ENCODE measurements around the gene TENM4. TPM values are rescaled to one million over a fixed set of nuclear protein-coding genes. Genes with fewer than 3 reads are reported as not detected.
A peak's percentile ranks its signal among the peaks of the same experiment; 100 is the strongest.

Gene TENM4
- total RNA-seq, 4 donors from 2014 or later: 16.8 to 158 (median 120) TPM

DNA sequence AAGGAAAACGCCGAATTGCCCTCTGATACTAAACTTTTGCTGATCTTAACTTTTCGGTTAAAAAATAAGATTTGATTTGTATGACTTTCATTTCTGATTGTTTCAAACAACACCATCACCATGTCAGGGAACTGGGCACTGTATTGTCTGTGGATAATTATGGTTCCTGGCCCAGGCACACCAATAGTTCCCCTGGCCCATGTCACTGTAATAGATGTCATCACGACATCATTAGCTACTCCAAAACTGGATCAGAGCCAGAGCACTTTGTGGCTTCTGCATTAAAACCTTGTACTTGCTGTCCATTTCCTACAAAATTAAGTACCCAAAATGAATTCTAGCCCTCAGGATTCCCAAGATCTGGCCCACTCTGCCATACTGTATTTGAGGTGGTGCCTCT is 746.7 kb downstream of the TENM4 start:
- WGBS, 2 donors: 90% methylated on average over 4 of the region's 4 CpGs
- intact Hi-C loops (cut with DNase I): no loop called here

DNA sequence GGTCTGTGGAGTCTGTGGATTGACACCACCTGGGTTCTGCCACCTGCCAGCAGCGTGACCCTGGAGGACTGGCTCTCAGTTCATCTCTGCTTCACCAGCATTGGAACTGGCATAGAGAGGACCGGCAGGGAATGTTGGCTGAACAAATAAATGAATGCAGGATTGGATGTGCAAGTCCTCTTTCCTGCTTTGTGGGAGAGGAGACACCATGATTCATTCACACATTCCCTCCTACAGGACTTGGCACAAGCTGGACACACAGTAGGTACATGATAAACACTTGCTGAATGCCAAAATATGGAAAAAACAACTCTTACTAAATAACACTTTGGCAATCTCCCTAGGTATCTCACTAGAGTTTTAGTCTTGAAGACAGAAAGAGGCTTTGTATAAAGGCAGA is 749.6 kb downstream of the TENM4 start:
- Histone ChIP-seq H3K4me1 (peaks cover 0 to 6% of the 10 kb centered on the region in 2 donors), H3K9me3 (no peaks in the 10 kb centered on the region), H3K27ac (no peak overlapping the region), H3K4me3 (replicated peaks in 1 of 3) (no peak overlapping the region), H3K27me3 (no peaks in the 10 kb centered on the region), H3K36me3 (no peaks in the 10 kb centered on the region)
- TF ChIP-seq, protein P1, sequence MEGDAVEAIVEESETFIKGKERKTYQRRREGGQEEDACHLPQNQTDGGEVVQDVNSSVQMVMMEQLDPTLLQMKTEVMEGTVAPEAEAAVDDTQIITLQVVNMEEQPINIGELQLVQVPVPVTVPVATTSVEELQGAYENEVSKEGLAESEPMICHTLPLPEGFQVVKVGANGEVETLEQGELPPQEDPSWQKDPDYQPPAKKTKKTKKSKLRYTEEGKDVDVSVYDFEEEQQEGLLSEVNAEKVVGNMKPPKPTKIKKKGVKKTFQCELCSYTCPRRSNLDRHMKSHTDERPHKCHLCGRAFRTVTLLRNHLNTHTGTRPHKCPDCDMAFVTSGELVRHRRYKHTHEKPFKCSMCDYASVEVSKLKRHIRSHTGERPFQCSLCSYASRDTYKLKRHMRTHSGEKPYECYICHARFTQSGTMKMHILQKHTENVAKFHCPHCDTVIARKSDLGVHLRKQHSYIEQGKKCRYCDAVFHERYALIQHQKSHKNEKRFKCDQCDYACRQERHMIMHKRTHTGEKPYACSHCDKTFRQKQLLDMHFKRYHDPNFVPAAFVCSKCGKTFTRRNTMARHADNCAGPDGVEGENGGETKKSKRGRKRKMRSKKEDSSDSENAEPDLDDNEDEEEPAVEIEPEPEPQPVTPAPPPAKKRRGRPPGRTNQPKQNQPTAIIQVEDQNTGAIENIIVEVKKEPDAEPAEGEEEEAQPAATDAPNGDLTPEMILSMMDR (IDR thresholded peaks at IDR 0.05): no peak
- TF ChIP-seq POLR2A (IDR thresholded peaks at IDR 0.05): no peak
- DNase-seq: no peak
- intact Hi-C loops (cut with DNase I): no loop called here
- 74 to 77% methylated on average over 2 of the region's 2 CpGs for WGBS, 2 donors

More for the DNA sequence above, 746.7 kb downstream of the TENM4 start:
- H3K4me3 ChIP-seq (replicated peaks in 1 of 3): no peak overlapping the region
- H3K36me3 ChIP-seq: no peaks in the 10 kb centered on the region
- no peaks in the 10 kb centered on the region for H3K4me1 ChIP-seq
- TF ChIP-seq POLR2A (IDR thresholded peaks at IDR 0.05): no peak
- TF ChIP-seq, protein P1 (IDR thresholded peaks at IDR 0.05): no peak
- H3K9me3 ChIP-seq: no peaks in the 10 kb centered on the region
- DNase-seq: no peak
- no peaks in the 10 kb centered on the region for H3K27me3 ChIP-seq
- H3K27ac ChIP-seq: no peak overlapping the region

DNA sequence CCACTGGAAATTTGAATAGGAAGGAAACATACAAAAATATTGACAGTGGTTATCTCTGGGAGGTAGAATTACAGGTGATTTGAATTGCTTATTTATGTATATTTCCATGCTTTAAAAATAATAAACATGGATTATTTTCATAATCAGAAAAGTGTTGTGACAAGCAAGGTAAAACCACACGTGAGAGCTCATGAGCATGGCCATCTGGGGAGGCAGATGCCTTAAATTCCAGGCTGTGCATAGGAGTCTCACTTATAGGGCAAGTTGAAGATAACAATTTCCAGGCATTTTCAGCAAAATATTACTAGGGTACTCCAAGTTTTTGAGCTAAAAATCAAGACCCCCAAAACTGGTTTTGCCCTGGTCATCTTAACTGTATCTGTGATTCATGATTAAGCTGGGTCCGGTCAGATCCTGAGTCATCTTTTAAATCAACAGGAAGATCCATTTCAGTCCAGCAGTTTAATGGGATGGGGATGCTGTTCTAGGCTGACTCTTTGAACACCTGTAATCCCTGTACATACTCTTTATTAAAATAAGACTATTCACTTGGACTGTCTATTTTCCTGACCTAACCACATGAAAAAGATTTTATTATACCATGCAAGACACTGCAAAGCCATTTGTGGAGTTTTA is 750.4 kb downstream of the TENM4 start:
- Histone ChIP-seq H3K27ac (no peak overlapping the region), H3K4me1 (peaks cover 0 to 6% of the 10 kb centered on the region in 2 donors), H3K9me3 (no peaks in the 10 kb centered on the region), H3K4me3 (replicated peaks in 1 of 3) (no peak overlapping the region), H3K27me3 (no peaks in the 10 kb centered on the region), H3K36me3 (no peaks in the 10 kb centered on the region)
- 78 to 88% methylated on average over 2 of the region's 2 CpGs for WGBS, 2 donors
- intact Hi-C loops (cut with DNase I): no loop called here
- TF ChIP-seq, protein P1 (IDR thresholded peaks at IDR 0.05): no peak
- TF ChIP-seq POLR2A (IDR thresholded peaks at IDR 0.05): no peak
- no peak for DNase-seq

DNA sequence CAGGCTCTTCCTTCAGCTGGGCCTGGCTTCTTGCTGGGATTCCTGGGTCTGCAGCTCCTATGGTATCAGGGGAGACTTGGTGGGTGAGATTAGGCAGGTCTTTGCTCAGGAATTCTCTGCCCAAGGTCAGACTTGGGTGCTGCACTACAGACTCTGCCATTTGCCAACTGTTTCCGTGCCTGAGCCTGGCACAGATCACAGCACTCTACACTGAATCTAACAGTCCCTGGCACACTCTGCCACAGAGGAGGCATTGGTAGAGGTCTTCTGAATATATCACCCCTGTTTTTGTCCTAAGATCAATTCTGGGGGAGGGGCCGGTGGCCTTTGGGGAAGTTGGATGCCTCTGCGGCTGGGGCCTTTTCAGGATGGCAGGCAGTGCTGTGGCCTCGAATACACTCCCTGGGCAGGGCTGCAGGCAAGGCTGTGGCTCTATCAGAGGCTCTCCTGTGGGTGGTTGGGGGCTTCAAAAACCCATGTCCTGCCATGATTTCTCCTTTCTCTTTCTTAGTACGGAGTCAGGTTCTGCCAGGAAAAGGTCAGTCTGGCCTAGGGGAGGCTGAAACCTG is 751.2 kb downstream of the TENM4 start:
- Histone ChIP-seq H3K4me1 (peaks cover 0 to 6% of the 10 kb centered on the region in 2 donors), H3K27me3 (no peaks in the 10 kb centered on the region), H3K4me3 (replicated peaks in 1 of 3) (no peak overlapping the region), H3K9me3 (no peaks in the 10 kb centered on the region), H3K27ac (no peak overlapping the region), H3K36me3 (no peaks in the 10 kb centered on the region)
- DNase-seq: peak; percentile 11
- TF ChIP-seq POLR2A (IDR thresholded peaks at IDR 0.05): no peak
- TF ChIP-seq, protein P1 (IDR thresholded peaks at IDR 0.05): no peak
- intact Hi-C loops (cut with DNase I): no loop called here
- WGBS, 2 donors: 72 to 81% methylated on average over 5 of the region's 5 CpGs

DNA sequence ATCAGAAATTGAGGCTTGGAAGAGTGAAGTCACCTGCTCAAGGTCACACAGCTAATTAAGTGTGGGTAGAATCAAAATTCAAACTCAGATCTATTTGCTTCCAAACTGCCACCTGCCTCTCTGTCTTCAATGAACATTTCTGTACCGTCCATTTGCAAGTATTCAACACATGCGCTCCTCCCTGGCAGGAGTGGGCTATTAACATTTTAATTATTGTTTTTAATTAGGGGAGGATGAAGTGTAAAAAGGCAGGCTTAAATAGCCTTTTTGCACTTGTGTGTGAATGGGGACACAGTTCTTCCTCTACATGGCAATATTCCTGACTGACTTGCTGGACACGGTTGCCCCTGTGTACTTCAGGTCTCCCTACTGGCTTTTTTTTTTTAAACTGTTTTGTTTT is 751.7 kb downstream of the TENM4 start:
- Histone ChIP-seq H3K27me3 (no peaks in the 10 kb centered on the region), H3K27ac (no peak overlapping the region), H3K9me3 (no peaks in the 10 kb centered on the region), H3K36me3 (no peaks in the 10 kb centered on the region), H3K4me1 (peaks cover 0 to 6% of the 10 kb centered on the region in 2 donors), H3K4me3 (replicated peaks in 1 of 3) (no peak overlapping the region)
- intact Hi-C loops (cut with DNase I): no loop called here
- no peak for DNase-seq
- TF ChIP-seq, protein P1 (IDR thresholded peaks at IDR 0.05): no peak
- no peak for TF ChIP-seq POLR2A (IDR thresholded peaks at IDR 0.05)
- WGBS, 2 donors: 73 to 74% methylated on average over 3 of the region's 3 CpGs
